K562 (cell line): ENCODE data around the gene LTA. TPM values are rescaled to one million over a fixed set of nuclear protein-coding genes. Genes with fewer than 3 reads are reported as not detected.

Experiments used
- ATAC-seq: fragments of 200-7000 bp; cut with Tn5 transposase; 3 replicates; pipeline ENCODE4 v1.9.1; 2020; ENCODE audit warnings: moderate library complexity
- BruUV-seq: library from RNA; stranded (reverse); fragments of 400-500 nt; replicated peaks from 2 replicates; lab custom pipeline; 2021; lab: Mats Ljungman, UMichigan
- CTCF ChIA-PET: fragments of 300-600 bp; formaldehyde crosslinking; extraction: SDS; loops from one replicate; lab custom pipeline; 2021; ENCODE audit warnings: low intra/inter-chr PET ratio; lab: Yijun Ruan, JAX
- POLR2A ChIA-PET: fragments of 300-600, 350-650 bp; sonication (Branson Sonifier 250); formaldehyde crosslinking; extraction: SDS; loops from one replicate; lab custom pipeline; 2021; ENCODE audit warnings: antibody characterized with exemption, inconsistent platforms; lab: Yijun Ruan, JAX
- DNase-seq, 4 experiments: peaks; one replicate each; pipeline versions ENCODE4 v3.0.0 to v3.0.0-alpha.2; 2011 to 2018; ENCODE audit warnings: low spot score in 3 of 4, mixed read lengths in 3 of 4; ENCODE audit errors: extremely low read depth in 1 of 4
- FAIRE-seq: peaks from 2 replicates; lab custom pipeline; 2011; peaks lifted over from hg19 to GRCh38; lab: Jason Lieb, UNC
- H2AFZ ChIP-seq: 2 replicates; pipeline ENCODE4 v1.6.0; 2011; ENCODE audit warnings: low read depth, low read length, control low read depth, inconsistent platforms
- H3K27ac ChIP-seq: fragments of 200-600 bp; 3 replicates; pipeline ENCODE4 v1.8.0; 2011; ENCODE audit warnings: low read depth, mild to moderate bottlenecking, control low read depth, inconsistent platforms, low read length, moderate library complexity, mixed read lengths; ENCODE audit errors: extremely low read depth
- H3K27me3 ChIP-seq, 2 experiments: fragments of 300-600 bp in 1 of 2; 2 replicates in 1 of 2; 3 replicates in 1 of 2; pipeline versions ENCODE4 v1.6.0 to v1.8.0; 2011; ENCODE audit warnings: inconsistent platforms in 2 of 2, low read length in 2 of 2, mild to moderate bottlenecking in 1 of 2, mixed read lengths in 1 of 2, moderate library complexity in 1 of 2; ENCODE audit not compliant: control insufficient read depth in 2 of 2, insufficient read depth in 2 of 2
- H3K36me3 ChIP-seq: fragments of 300-600 bp; 3 replicates; pipeline ENCODE4 v1.8.0; 2011; ENCODE audit warnings: mild to moderate bottlenecking, low read length, inconsistent platforms; ENCODE audit not compliant: control insufficient read depth, insufficient read depth
- H3K4me1 ChIP-seq, 2 experiments: fragments of 200-600 bp in 1 of 2; replicated peaks in 1 of 2; 2 replicates in 1 of 2; 3 replicates in 1 of 2; pipeline versions ENCODE4 v1.5.1 to v1.8.0; 2011; ENCODE audit warnings: inconsistent platforms in 2 of 2, low read length in 2 of 2, mild to moderate bottlenecking in 1 of 2, mixed read lengths in 1 of 2, moderate library complexity in 1 of 2; ENCODE audit not compliant: control insufficient read depth in 2 of 2, insufficient read depth in 2 of 2
- H3K4me2 ChIP-seq: 2 replicates; pipeline ENCODE4 v1.6.1; 2011; ENCODE audit warnings: low read length, control low read depth, inconsistent platforms, mixed read lengths; ENCODE audit not compliant: insufficient read depth
- H3K4me3 ChIP-seq: fragments of 200-600 bp; sonication (generic), shearing (Covaris generic); 2 replicates; pipeline ENCODE4 v1.5.1; 2016; ENCODE audit warnings: control low read depth, inconsistent platforms
- H3K79me2 ChIP-seq: fragments of 200-600 bp; 3 replicates; pipeline ENCODE4 v1.8.0; 2011; ENCODE audit warnings: low read length, inconsistent platforms; ENCODE audit not compliant: control insufficient read depth, insufficient read depth
- H3K9ac ChIP-seq, 2 experiments: 2 replicates each; pipeline versions ENCODE4 v1.6.0 to v1.6.1; 2011; ENCODE audit warnings: low read depth in 2 of 2, low read length in 2 of 2, control low read depth in 1 of 2, inconsistent platforms in 1 of 2, mild to moderate bottlenecking in 1 of 2, mixed read lengths in 1 of 2; ENCODE audit not compliant: insufficient read depth in 1 of 2
- H3K9me1 ChIP-seq: one replicate; pipeline ENCODE4 v1.6.0; 2011; ENCODE audit warnings: inconsistent platforms, mild to moderate bottlenecking, low read length, moderate library complexity; ENCODE audit not compliant: control insufficient read depth, insufficient read depth
- H3K9me3 ChIP-seq: replicated peaks from 2 replicates; pipeline ENCODE4 v1.5.1; 2011; ENCODE audit warnings: low read depth, low read length, inconsistent platforms; ENCODE audit not compliant: control insufficient read depth, insufficient read depth
- H4K20me1 ChIP-seq: replicated peaks from 2 replicates; pipeline ENCODE4 v1.6.1; 2011; ENCODE audit warnings: low read length, inconsistent platforms, mixed read lengths; ENCODE audit not compliant: control insufficient read depth, insufficient read depth
- NCOA4 ChIP-seq: fragments of 450-650 bp; IDR thresholded peaks from 2 replicates; pipeline ENCODE4 v1.6.1; 2018; ENCODE audit warnings: mild to moderate bottlenecking; ENCODE audit not compliant: partially characterized antibody
- WGBS: fragments of 100-300 bp; shearing (Covaris generic); methylation state at CpG from one replicate; pipeline ENCODE4 v1.1.6; 2016; ENCODE audit warnings: low coverage, mixed read lengths; ENCODE audit not compliant: insufficient coverage; ENCODE audit errors: missing lambda C conversion rate; 5-methylcytosine and 5-hydroxymethylcytosine counted together
- in situ Hi-C: fragments of 300-500 bp; cut with MboI; formaldehyde crosslinking; loops from 4 replicates; pipeline ENCODE4 v1.15.0; 2018; ENCODE audit warnings: inconsistent platforms, mixed read lengths
- intact Hi-C: fragments of 100-400 bp; cut with micrococcal nuclease; formaldehyde crosslinking; loops from 2 replicates; pipeline ENCODE4 v1.14.2; 2022
- polyA plus RNA-seq, 8 experiments: library from polyadenylated mRNA; depleted of rRNA in 4 of 8; stranded (reverse) in 5 of 8; unstranded in 3 of 8; fragments of >200 nt; fragmentation: Nextera tagmentation in 2 of 8; fragmentation: Illumina TruSeq in 1 of 8; extraction: Ambion mirVana in 2 of 8; extraction: Trizol in 1 of 8; gene quantifications; 2 replicates each; pipeline versions ENCODE4 v1.2.1 to v1.2.3, GENCODE V29; 2011 to 2014; ENCODE audit warnings: inconsistent platforms in 1 of 8, missing spikeins in 1 of 8
- total RNA-seq, 7 experiments: library from RNA; depleted of rRNA in 6 of 7; stranded (reverse); fragments of >200 nt in 6 of 7; fragmentation: Illumina TruSeq in 2 of 7; extraction: Trizol in 2 of 7; gene quantifications; 2 replicates each; pipeline versions ENCODE4 v1.2.1 to v1.2.3, GENCODE V29; 2011 to 2021; ENCODE audit warnings: low replicate concordance in 1 of 7
- TF ChIP-seq, protein P1 (sequence below), 2 experiments: IDR thresholded peaks in 1 of 2; conservative IDR thresholded peaks in 1 of 2; 2 replicates each; pipeline ENCODE4 v1.6.1; 2016; ENCODE audit warnings: low read depth in 2 of 2, mild to moderate bottlenecking in 1 of 2, missing compliant biosample characterization in 1 of 2, missing genetic modification characterization in 1 of 2, moderate library complexity in 1 of 2

Gene LTA
- total and polyA plus RNA-seq, 9 of the 15 experiments (the other 6 are each of a cell fraction or from before 2014, with no cell fraction given) = 0.80 TPM; not detected in 8

GRCh38 chr6:31577579-31577966 lies 5.5 kb downstream of the LTA start:
- Histone ChIP-seq H2AFZ (no peak overlapping the region), H3K4me3 (no peak overlapping the region), H3K4me1 (peaks cover 0 to 33% of the 10 kb centered on the region in 2 experiments; a peak in 3 of 5 replicates), H3K4me2 (no peak overlapping the region), H3K9ac (no peak overlapping the region), H4K20me1 (no peaks in the 10 kb centered on the region), H3K27ac (no peak overlapping the region), H3K79me2 (no peaks in the 10 kb centered on the region), H3K27me3 (no peaks in the 10 kb centered on the region), H3K9me3 (no peaks in the 10 kb centered on the region), H3K9me1 (no peaks in the 10 kb centered on the region), H3K36me3 (no peaks in the 10 kb centered on the region)
- BruUV-seq = no TSS peak
- no peak for ATAC-seq
- in situ Hi-C loops = no loop called here
- WGBS = 58% methylated on average over 3 of the region's 3 CpGs
- FAIRE-seq = no peak
- no peak for TF ChIP-seq NCOA4
- TF ChIP-seq, protein P1, sequence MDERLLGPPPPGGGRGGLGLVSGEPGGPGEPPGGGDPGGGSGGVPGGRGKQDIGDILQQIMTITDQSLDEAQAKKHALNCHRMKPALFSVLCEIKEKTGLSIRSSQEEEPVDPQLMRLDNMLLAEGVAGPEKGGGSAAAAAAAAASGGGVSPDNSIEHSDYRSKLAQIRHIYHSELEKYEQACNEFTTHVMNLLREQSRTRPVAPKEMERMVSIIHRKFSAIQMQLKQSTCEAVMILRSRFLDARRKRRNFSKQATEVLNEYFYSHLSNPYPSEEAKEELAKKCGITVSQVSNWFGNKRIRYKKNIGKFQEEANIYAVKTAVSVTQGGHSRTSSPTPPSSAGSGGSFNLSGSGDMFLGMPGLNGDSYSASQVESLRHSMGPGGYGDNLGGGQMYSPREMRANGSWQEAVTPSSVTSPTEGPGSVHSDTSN (CRISPR knock-in tag; IDR thresholded peaks at IDR 0.05; ENCODE audit: low read depth) = no peak
- TF ChIP-seq, protein P1 (tag; conservative IDR thresholded peaks at IDR 0.05; ENCODE audit: low read depth) = no peak
- CTCF ChIA-PET = no interaction called here
- intact Hi-C loops = no loop called here
- DNase-seq = no peak
- POLR2A ChIA-PET = interaction anchor here (0.6 to 0.9 kb wide), 2 partner anchors 21 to 30 kb away, joined by 3 to 4 read pairs; partner anchors contain the start of gene NFKBIL1
